Activated T-cell treated with anti-CD3 and anti-CD28 coated beads, Interleukin-2, amount 50 U/mL, for 4 hours (primary cell): ENCODE results near the gene CXADR. TPM values are rescaled to one million over a fixed set of nuclear protein-coding genes. Genes with fewer than 3 reads are reported as not detected.
A peak's percentile ranks its signal among the peaks of the same experiment; 100 is the strongest.
"Not testable (repeated sequence)": the region's sequence is repeated elsewhere in the genome, so short reads cannot be mapped to it uniquely, and the experiment has no call there.

Experiments used
- ATAC-seq, 2 donors: fragments of 200-7000 bp; cut with Tn5 transposase; one replicate each; pipeline ENCODE4 v1.10.0; 2021
- DNase-seq: peaks from one replicate; pipeline ENCODE4 v3.0.0-alpha.2; 2020
- H3K27me3 Mint-ChIP-seq: one replicate; pipeline ENCODE4 v1.8.0; 2021; ENCODE audit warnings: low read depth, mixed read lengths
- H3K36me3 Mint-ChIP-seq: one replicate; pipeline ENCODE4 v1.8.0; 2022; ENCODE audit warnings: mixed read lengths; ENCODE audit not compliant: insufficient read depth
- H3K4me1 Mint-ChIP-seq: one replicate; pipeline ENCODE4 v1.8.0; 2021; ENCODE audit warnings: low read depth, mixed read lengths
- H3K4me3 Mint-ChIP-seq: one replicate; pipeline ENCODE4 v1.8.0; 2021; ENCODE audit warnings: mild to moderate bottlenecking, moderate library complexity, mixed read lengths
- H3K9me3 Mint-ChIP-seq: one replicate; pipeline ENCODE4 v1.8.0; 2021; ENCODE audit warnings: mixed read lengths
- total RNA-seq, 3 donors: library from RNA; stranded (reverse); gene quantifications; one replicate each; pipeline ENCODE4 v1.2.1, GENCODE V29; 2021

The CXADR gene
- total RNA-seq, 3 donors from 2014 or later: 0.30 to 0.66 (median 0.63) TPM

GRCh38 chr21:17491716-17492414, 21.0 kb upstream of the CXADR start:
- Mint-ChIP-seq H3K4me1 (no peaks in the 10 kb centered on the region), H3K9me3 (no peaks in the 10 kb centered on the region), H3K27me3 (no peaks in the 10 kb centered on the region), H3K4me3 (no peak overlapping the region), H3K36me3 (no peaks in the 10 kb centered on the region)
- ATAC-seq (no peak), DNase-seq (no peak)

GRCh38 chr21:17492415-17493168, 20.3 kb upstream of the CXADR start:
- H3K4me3 Mint-ChIP-seq: no peak overlapping the region

GRCh38 chr21:17494051-17494450, 18.8 kb upstream of the CXADR start:
- peaks cover 2% of the 10 kb centered on the region for H3K27me3 Mint-ChIP-seq
- no peaks in the 10 kb centered on the region for H3K9me3 Mint-ChIP-seq
- H3K4me1 Mint-ChIP-seq: no peaks in the 10 kb centered on the region
- ATAC-seq (no peak), DNase-seq (no peak)
- no peaks in the 10 kb centered on the region for H3K36me3 Mint-ChIP-seq
- H3K4me3 Mint-ChIP-seq: no peak overlapping the region

More at GRCh38 chr21:17492415-17493168, 20.3 kb upstream of the CXADR start:
- Mint-ChIP-seq H3K36me3 (no peaks in the 10 kb centered on the region), H3K4me1 (no peaks in the 10 kb centered on the region), H3K9me3 (no peaks in the 10 kb centered on the region), H3K27me3 (peaks cover 2% of the 10 kb centered on the region)
- ATAC-seq (no peak), DNase-seq (no peak)

DNA sequence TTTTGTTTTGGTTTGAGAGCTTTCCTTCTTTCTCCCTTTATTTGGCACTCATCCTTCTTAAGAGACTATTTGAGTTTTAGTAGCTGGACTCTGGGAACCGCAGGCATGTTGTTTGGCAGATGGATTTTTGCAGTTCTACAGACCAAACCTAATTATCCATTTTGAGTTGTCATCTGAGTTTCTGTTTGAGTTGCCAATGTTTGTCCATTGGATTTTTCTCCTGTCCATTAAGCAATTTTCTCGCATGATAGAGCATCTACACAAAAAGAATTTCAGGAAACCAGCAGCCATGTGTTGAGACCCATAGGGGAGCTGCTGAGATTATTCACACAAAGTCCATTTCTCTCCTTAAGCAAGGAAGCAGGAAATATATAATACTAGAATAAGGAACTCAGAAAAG, 17.2 kb upstream of the CXADR start:
- H3K4me1 Mint-ChIP-seq: no peaks in the 10 kb centered on the region
- no peak for ATAC-seq
- H3K27me3 Mint-ChIP-seq: peaks cover 2% of the 10 kb centered on the region
- H3K36me3 Mint-ChIP-seq: no peaks in the 10 kb centered on the region
- H3K4me3 Mint-ChIP-seq: no peak overlapping the region
- no peak for DNase-seq
- H3K9me3 Mint-ChIP-seq: no peaks in the 10 kb centered on the region

- no peaks in the 10 kb centered on the region for H3K4me1 Mint-ChIP-seq
- peaks cover 2% of the 10 kb centered on the region for H3K27me3 Mint-ChIP-seq
- no peak overlapping the region for H3K4me3 Mint-ChIP-seq
- no peak for ATAC-seq
- H3K9me3 Mint-ChIP-seq: no peaks in the 10 kb centered on the region
- no peak for DNase-seq
- H3K36me3 Mint-ChIP-seq: no peaks in the 10 kb centered on the region
Observed at GRCh38 chr21:17497316-17497715, 15.5 kb upstream of the CXADR start.

GRCh38 chr21:17498586-17498985, 14.3 kb upstream of the CXADR start:
- ATAC-seq (no peak), DNase-seq (no peak)
- H3K4me3 Mint-ChIP-seq: no peak overlapping the region
- no peaks in the 10 kb centered on the region for H3K9me3 Mint-ChIP-seq
- peaks cover 2% of the 10 kb centered on the region for H3K27me3 Mint-ChIP-seq
- H3K36me3 Mint-ChIP-seq: no peaks in the 10 kb centered on the region
- no peaks in the 10 kb centered on the region for H3K4me1 Mint-ChIP-seq

DNA sequence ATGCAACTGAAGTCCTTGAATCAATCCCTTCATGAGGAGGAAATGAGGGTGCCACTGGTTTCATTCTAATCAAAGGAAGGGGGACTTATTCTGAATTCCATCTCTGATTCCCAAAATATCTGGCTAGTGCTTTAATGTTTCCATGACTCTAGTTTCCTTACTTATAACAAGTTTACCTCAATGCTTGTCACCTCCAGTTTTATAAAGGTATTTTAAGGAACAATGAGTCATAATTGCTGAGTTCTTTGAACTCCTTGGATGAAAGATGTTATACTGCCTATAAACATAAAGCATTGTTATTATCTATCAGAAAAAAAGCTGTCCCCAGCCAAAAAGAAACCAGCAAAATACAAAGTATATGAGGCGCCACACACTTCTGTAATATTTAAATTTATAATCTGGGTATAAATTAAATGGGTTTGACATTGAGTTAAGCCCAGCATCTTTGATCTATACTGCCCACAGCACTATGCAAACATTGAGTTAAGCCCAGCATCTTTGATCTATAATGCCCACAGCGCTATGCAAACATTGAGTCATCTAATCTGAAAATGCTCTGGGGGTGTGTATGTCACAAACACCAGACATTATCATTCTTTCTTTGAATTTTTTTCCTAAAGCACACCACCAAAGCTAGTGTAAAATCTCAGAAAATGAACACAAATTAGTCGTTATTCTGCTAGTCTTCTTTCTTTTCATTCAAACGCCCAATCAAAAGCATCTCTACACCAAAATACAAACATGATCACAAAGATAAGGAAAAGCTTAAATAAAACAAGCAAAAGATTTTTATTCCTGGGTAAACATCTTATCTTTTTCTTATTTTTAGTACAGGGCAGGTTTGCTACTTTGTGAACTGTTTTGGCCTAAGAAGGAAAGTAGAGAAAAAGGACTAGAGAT, 11.5 kb upstream of the CXADR start:
- H3K9me3 Mint-ChIP-seq: peaks cover 4% of the 10 kb centered on the region
- ATAC-seq (no peak), DNase-seq (no peak)
- no peak overlapping the region for H3K4me3 Mint-ChIP-seq
- H3K4me1 Mint-ChIP-seq: no peaks in the 10 kb centered on the region
- H3K36me3 Mint-ChIP-seq: no peaks in the 10 kb centered on the region
- H3K27me3 Mint-ChIP-seq: peaks cover 2% of the 10 kb centered on the region

DNA sequence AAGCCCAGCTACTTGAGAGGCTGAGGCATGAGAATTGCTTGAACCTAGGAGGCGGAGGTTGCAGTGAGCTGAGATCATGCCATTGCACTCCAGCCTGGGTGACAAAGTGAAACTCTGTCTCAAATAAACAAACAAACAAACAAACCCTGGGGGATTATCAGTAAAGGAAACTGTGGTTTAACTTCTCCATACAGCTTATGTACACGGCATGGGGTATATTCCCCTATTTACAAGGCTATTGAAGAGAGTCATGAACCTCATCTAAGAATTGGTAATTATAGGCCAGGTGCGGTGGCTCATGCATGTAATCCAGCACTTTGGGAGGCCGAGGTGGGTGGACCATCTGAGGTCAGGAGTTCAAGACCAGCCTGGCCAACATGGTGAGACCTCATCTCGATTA, 9.9 kb upstream of the CXADR start:
- ATAC-seq, H3K27me3 Mint-ChIP-seq, DNase-seq, H3K9me3 Mint-ChIP-seq, H3K4me3 Mint-ChIP-seq, H3K4me1 Mint-ChIP-seq, H3K36me3 Mint-ChIP-seq: not testable (repeated sequence)

- Mint-ChIP-seq H3K9me3 (peaks cover 4% of the 10 kb centered on the region), H3K27me3 (no peaks in the 10 kb centered on the region), H3K4me3 (no peak overlapping the region), H3K36me3 (no peaks in the 10 kb centered on the region), H3K4me1 (peaks cover 2% of the 10 kb centered on the region)
- ATAC-seq (no peak), DNase-seq (no peak)
Observed at GRCh38 chr21:17506951-17507350, 5.9 kb upstream of the CXADR start.

DNA sequence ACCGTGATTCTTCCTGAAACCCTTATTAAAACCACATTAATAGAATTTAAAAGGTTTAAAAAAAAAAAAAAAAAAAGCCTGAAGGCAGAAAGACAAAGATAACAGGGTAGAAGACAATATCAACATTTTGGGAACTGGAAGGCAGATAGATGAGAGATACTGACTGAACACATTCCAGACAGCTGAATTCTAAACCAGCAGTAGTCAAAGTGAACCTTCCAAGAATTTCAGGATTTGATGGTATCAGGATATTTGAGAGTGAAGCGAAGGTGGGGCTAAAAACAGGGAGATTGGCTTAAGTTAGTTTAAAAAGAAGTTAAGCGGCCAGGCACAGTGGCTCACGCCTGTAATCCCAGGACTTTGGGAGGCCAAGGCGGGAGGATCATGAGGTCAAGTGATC, 5.3 kb upstream of the CXADR start:
- H3K9me3 Mint-ChIP-seq: peaks cover 4% of the 10 kb centered on the region
- H3K27me3 Mint-ChIP-seq: no peaks in the 10 kb centered on the region
- no peaks in the 10 kb centered on the region for H3K36me3 Mint-ChIP-seq
- H3K4me1 Mint-ChIP-seq: peaks cover 6% of the 10 kb centered on the region
- DNase-seq (no peak), ATAC-seq (no peak)
- no peak overlapping the region for H3K4me3 Mint-ChIP-seq

DNA sequence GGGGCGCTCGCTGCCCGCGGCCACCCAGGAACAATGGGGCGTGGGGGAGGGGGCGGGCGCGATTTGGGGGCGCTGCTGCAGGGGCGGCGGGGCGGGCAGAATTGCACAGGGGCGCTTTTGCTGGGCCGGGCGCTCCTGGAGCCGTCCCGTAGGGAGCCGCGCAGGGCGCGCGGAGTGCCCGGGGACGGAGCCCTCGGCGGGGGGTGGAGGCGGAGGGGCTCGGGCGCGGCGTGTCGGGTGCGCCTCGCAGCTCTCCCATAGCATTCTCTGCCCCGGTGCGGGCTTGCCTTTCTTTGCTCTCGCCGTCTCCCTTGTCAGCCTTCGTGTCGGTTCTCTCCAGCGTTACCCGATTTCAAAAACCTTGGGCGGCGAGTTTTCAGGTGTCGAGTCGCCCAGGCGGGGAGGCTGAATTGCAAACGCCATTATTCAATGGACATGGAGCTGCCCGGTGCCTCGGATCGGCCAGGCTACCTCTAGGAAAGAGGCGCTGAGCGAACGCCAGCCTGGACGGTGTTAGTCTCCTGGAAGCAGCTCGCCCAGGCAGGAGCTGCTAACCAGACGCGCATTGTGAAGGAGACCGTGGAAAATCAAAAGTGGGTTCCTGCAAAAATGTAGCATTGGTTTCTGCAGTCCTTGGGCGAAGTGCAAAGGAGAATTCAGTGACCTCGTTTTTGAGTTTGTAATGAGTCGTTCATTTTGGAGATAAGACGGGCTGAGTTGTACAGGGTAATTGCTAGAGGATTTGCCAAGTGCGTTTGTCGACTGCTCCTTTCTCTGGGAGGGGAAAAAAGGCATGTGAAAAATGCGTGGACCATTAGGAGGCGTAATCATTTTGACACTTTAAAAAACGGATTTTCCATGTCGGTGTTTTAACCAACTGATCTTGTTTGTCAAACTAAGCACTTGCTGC, 626 bp downstream of the CXADR start:
- Mint-ChIP-seq H3K27me3 (peaks cover 25% of the 10 kb centered on the region), H3K9me3 (no peaks in the 10 kb centered on the region), H3K4me1 (peaks cover 20% of the 10 kb centered on the region), H3K36me3 (no peaks in the 10 kb centered on the region), H3K4me3 (peak overlapping the region; percentile 86)
- ATAC-seq (peak; percentile 61 to 64), DNase-seq (peak; percentile 9)

DNA sequence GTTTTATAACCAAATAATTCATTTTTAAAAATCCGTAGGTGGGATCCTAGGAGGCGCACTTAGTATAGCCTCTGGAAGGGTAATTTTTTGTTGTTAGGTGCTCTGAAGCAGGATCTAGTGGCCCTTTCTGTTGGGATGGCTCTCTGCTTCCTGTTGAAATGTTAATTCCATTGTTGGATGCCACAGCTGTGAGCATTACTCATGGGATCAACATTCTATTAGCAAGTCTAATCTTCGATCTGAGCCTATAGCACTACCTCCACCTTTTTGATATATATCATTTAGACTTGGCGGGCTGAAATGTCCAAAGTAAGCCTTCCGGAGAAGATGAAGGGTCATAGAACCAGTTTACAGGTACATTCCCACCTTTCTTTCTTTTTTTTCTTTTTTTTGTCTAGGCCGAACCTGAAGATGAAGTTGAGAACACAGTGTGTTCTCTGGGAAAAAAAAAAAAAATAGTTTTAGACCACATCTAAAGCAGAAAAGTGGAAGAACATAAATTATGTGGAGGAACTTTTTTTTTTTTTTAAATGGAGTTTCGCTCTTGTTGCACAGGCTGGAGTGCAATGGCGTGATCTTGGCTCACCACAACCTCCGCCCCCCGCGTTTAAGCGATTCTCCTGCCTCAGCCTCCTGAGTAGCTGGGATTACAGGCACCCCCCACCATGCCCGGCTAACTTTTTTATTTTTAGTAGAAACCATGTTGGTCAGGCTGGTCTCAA, 1.4 kb downstream of the CXADR start:
- Mint-ChIP-seq H3K9me3 (no peaks in the 10 kb centered on the region), H3K36me3 (no peaks in the 10 kb centered on the region), H3K4me1 (peaks cover 20% of the 10 kb centered on the region), H3K27me3 (peaks cover 26% of the 10 kb centered on the region), H3K4me3 (peak overlapping the region; percentile 86)
- no peak for DNase-seq
- no peak for ATAC-seq

DNA sequence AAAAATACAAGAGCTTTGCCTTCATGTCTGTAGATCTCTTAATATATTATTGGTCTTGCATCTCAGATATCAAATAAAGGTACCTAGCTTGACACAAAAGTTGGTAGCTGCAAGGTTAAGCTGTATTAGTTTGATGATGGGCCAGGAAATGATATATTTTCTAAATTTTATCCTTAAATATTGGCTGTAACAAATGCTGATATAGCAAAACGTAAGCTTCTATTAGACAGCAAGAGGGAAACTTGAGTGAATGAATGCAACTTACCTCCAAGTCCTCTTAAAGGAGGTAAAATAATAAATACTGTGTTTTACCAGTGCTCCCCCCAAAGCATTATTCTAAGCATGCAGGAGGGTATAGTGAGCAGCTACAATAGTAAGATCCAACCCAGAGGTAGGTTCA, 4.2 kb downstream of the CXADR start:
- not testable (repeated sequence) for H3K9me3 Mint-ChIP-seq, H3K4me3 Mint-ChIP-seq, H3K36me3 Mint-ChIP-seq, ATAC-seq, DNase-seq
- Mint-ChIP-seq H3K27me3 (peaks cover 29% of the 10 kb centered on the region), H3K4me1 (peaks cover 18% of the 10 kb centered on the region)
